MM.1S (cell line): ENCODE results near the gene GFI1B.

Experiments
- DNase-seq: peaks from one replicate; pipeline ENCODE4 v3.0.0-alpha.2; 2015
- H2AFZ ChIP-seq: fragments of 300-600 bp; sonication (generic); 2 replicates; pipeline ENCODE4 v1.6.0; 2016; ENCODE audit warnings: antibody characterized with exemption, low read length
- H3F3A ChIP-seq: fragments of 300-600 bp; sonication (generic); 2 replicates; pipeline ENCODE4 v1.6.1; 2016; ENCODE audit warnings: mild to moderate bottlenecking, antibody characterized with exemption, low read length, moderate library complexity, mixed read lengths; ENCODE audit not compliant: insufficient read depth
- H3K27ac ChIP-seq: fragments of 300-600 bp; sonication (generic); 2 replicates; pipeline ENCODE4 v1.5.1; 2016; ENCODE audit warnings: mild to moderate bottlenecking, low read length
- H3K27me3 ChIP-seq: fragments of 300-600 bp; sonication (generic); replicated peaks from 2 replicates; pipeline ENCODE4 v1.6.0; 2016; ENCODE audit warnings: low read length; ENCODE audit not compliant: insufficient read depth
- H3K36me3 ChIP-seq: fragments of 300-600 bp; sonication (generic); replicated peaks from 2 replicates; pipeline ENCODE4 v1.6.1; 2016; ENCODE audit warnings: mild to moderate bottlenecking, low read length, mixed read lengths; ENCODE audit not compliant: insufficient read depth
- H3K4me1 ChIP-seq: fragments of 300-600 bp; sonication (generic); 2 replicates; pipeline ENCODE4 v1.6.1; 2016; ENCODE audit warnings: low read length, mixed read lengths
- H3K4me2 ChIP-seq: fragments of 300-600 bp; sonication (generic); 2 replicates; pipeline ENCODE4 v1.6.0; 2016; ENCODE audit warnings: low read depth, low read length
- H3K4me3 ChIP-seq: fragments of 300-600 bp; sonication (generic); 2 replicates; pipeline ENCODE4 v1.5.1; 2016; ENCODE audit warnings: low read length, mixed read lengths
- H3K79me2 ChIP-seq: fragments of 300-600 bp; sonication (generic); 2 replicates; pipeline ENCODE4 v1.6.1; 2016; ENCODE audit warnings: mixed run types, low read length, mixed read lengths
- H3K9ac ChIP-seq: fragments of 300-600 bp; sonication (generic); 2 replicates; pipeline ENCODE4 v1.6.1; 2016; ENCODE audit warnings: low read length, mixed read lengths
- H3K9me2 ChIP-seq: fragments of 300-600 bp; sonication (generic); replicated peaks from 2 replicates; pipeline ENCODE4 v1.6.1; 2016; ENCODE audit warnings: mild to moderate bottlenecking, low read length, mixed read lengths; ENCODE audit not compliant: insufficient read depth
- H3K9me3 ChIP-seq: fragments of 300-600 bp; sonication (generic); replicated peaks from 2 replicates; pipeline ENCODE4 v1.6.1; 2016; ENCODE audit warnings: mild to moderate bottlenecking, low read length, mixed read lengths; ENCODE audit not compliant: insufficient read depth
- H4K20me1 ChIP-seq: fragments of 300-600 bp; sonication (generic); 2 replicates; pipeline ENCODE4 v1.6.1; 2016; ENCODE audit warnings: mild to moderate bottlenecking, low read length, moderate library complexity, mixed read lengths; ENCODE audit not compliant: insufficient read depth
- EZH2 ChIP-seq: fragments of 300-600 bp; sonication (generic); optimal IDR thresholded peaks from 2 replicates; pipeline ENCODE3; 2017; ENCODE audit warnings: low read depth, mild to moderate bottlenecking, antibody characterized with exemption, low read length, mixed read lengths
- EZH2phosphoT487 ChIP-seq: fragments of 300-600 bp; sonication (generic); IDR thresholded peaks from 2 replicates; pipeline ENCODE4 v1.6.1; 2018; ENCODE audit warnings: antibody characterized with exemption, low read length
- TF ChIP-seq, protein P1 (sequence below): fragments of 300-600 bp; sonication (generic); IDR thresholded peaks from 2 replicates; pipeline ENCODE4 v1.5.1; 2016; ENCODE audit warnings: antibody characterized with exemption, low read length, mixed read lengths

The GFI1B gene

DNA sequence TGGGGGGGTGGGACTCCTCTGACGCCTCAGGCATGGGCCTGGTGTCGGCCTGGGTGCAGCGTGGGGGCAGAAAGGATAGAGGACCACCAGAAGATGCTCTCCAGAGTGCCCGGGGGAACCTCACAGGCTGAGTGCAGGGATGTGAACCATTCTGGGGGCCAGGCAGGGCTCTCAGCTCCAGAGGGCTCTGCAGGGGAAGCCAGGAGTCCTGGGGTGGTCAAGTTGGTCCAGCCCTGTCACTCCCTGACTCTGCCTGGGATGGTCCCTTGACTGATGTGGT lies 6.5 kb downstream of the GFI1B start:
- no peaks in the 10 kb centered on the region for H3K79me2 ChIP-seq
- H3K4me1 ChIP-seq = no peaks in the 10 kb centered on the region
- no peak overlapping the region for H3K4me2 ChIP-seq

DNA sequence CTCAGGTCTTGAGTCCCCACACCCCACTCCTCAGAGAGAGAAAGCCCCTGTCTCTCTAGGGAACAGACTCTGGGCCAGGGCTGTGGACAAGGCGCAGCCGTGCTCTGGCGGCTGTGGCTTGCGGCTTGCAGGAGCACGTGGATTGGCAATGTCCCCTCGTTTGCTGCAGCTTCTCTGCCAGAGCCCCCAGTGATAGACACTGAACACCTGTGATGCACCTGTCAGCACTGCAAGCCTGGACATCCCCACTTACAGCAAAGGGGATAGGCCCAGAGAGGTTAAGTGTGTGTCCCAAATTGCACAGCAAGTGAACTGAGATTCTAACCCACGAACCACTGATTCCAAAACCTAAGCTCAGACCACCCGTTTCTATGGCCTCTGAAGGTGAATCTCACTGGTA lies 7.0 kb downstream of the GFI1B start:
- no peak for TF ChIP-seq EZH2
- no peaks in the 10 kb centered on the region for H3K36me3 ChIP-seq
- no peak overlapping the region for H3K27ac ChIP-seq
- no peak overlapping the region for H3K9ac ChIP-seq
- no peaks in the 10 kb centered on the region for H4K20me1 ChIP-seq
- H3K4me2 ChIP-seq = no peak overlapping the region
- no peaks in the 10 kb centered on the region for H3K9me2 ChIP-seq
- H3F3A ChIP-seq = no peaks in the 10 kb centered on the region
- H3K9me3 ChIP-seq = no peaks in the 10 kb centered on the region
- H3K27me3 ChIP-seq = peaks cover 98% of the 10 kb centered on the region
- no peak overlapping the region for H2AFZ ChIP-seq
- H3K4me1 ChIP-seq = no peaks in the 10 kb centered on the region
- no peaks in the 10 kb centered on the region for H3K79me2 ChIP-seq
- H3K4me3 ChIP-seq = no peak overlapping the region
- DNase-seq = no peak

More for the DNA sequence above, 6.5 kb downstream of the GFI1B start:
- Histone ChIP-seq H3K27me3 (peaks cover 98% of the 10 kb centered on the region), H3K4me3 (no peak overlapping the region), H3K9ac (no peak overlapping the region), H2AFZ (no peak overlapping the region), H3F3A (no peaks in the 10 kb centered on the region), H3K27ac (no peak overlapping the region), H3K36me3 (no peaks in the 10 kb centered on the region), H3K9me3 (no peaks in the 10 kb centered on the region), H3K9me2 (no peaks in the 10 kb centered on the region), H4K20me1 (no peaks in the 10 kb centered on the region)
- TF ChIP-seq, protein P1, sequence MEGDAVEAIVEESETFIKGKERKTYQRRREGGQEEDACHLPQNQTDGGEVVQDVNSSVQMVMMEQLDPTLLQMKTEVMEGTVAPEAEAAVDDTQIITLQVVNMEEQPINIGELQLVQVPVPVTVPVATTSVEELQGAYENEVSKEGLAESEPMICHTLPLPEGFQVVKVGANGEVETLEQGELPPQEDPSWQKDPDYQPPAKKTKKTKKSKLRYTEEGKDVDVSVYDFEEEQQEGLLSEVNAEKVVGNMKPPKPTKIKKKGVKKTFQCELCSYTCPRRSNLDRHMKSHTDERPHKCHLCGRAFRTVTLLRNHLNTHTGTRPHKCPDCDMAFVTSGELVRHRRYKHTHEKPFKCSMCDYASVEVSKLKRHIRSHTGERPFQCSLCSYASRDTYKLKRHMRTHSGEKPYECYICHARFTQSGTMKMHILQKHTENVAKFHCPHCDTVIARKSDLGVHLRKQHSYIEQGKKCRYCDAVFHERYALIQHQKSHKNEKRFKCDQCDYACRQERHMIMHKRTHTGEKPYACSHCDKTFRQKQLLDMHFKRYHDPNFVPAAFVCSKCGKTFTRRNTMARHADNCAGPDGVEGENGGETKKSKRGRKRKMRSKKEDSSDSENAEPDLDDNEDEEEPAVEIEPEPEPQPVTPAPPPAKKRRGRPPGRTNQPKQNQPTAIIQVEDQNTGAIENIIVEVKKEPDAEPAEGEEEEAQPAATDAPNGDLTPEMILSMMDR = no peak
- TF ChIP-seq EZH2 = no peak
- TF ChIP-seq EZH2phosphoT487 = no peak
- no peak for DNase-seq

DNA sequence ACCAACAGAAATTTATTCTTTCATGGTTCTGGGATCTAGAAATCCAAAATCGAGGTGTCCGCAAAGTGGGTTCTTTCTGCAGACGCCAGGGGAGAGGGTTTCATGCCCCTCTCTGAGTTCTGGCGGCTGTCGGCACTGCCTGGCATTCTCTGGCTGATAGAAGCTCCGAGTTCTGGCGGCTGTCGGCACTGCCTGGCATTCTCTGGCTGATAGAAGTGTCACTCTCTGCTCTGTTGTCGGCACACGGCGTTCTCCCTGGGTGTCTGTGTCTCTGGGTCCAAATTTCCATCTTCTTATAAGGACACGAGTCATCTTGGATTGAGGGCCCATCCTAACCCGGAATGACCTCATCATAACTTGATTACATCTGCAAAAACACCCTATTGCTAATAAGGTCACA lies 7.6 kb downstream of the GFI1B start:
- no peak overlapping the region for H3K9ac ChIP-seq
- H3K79me2 ChIP-seq = no peaks in the 10 kb centered on the region
- H3K27me3 ChIP-seq = peaks cover 98% of the 10 kb centered on the region

More for the DNA sequence above, 7.6 kb downstream of the GFI1B start:
- Histone ChIP-seq H4K20me1 (no peaks in the 10 kb centered on the region), H3K4me2 (no peak overlapping the region), H3K9me2 (no peaks in the 10 kb centered on the region), H3K4me3 (no peak overlapping the region), H3K36me3 (no peaks in the 10 kb centered on the region), H3K4me1 (no peaks in the 10 kb centered on the region), H3F3A (no peaks in the 10 kb centered on the region), H3K27ac (no peak overlapping the region), H3K9me3 (no peaks in the 10 kb centered on the region), H2AFZ (no peak overlapping the region)
- DNase-seq = no peak
- TF ChIP-seq EZH2 = no peak
- TF ChIP-seq EZH2phosphoT487 = no peak
- TF ChIP-seq, protein P1 = no peak
